Right lobe of liver (tissue), 6 donors: ENCODE results near the gene RABEP2. TPM values are rescaled to one million over a fixed set of nuclear protein-coding genes. Genes with fewer than 3 reads are reported as not detected.
"Not testable (repeated sequence)": the region's sequence is repeated elsewhere in the genome, so short reads cannot be mapped to it uniquely, and the experiment has no call there.

Source experiments
- ATAC-seq, 4 donors: fragments of 200-7000 bp; cut with Tn5 transposase; one replicate each; pipeline ENCODE4 v1.9.1; 2020; ENCODE audit warnings: mild to moderate bottlenecking in 4 of 4, moderate library complexity in 4 of 4
- DNase-seq, 3 donors: peaks; one replicate each; pipeline ENCODE4 v3.0.0-alpha.2; 2020
- H3K27ac ChIP-seq, 3 donors: fragments of 200-600 bp; one replicate each; pipeline ENCODE4 v1.8.0; 2022
- H3K27me3 ChIP-seq, 2 donors: fragments of 200-600 bp; one replicate each; pipeline ENCODE4 v1.8.0; 2022
- H3K36me3 ChIP-seq, 4 donors: fragments of 200-600 bp; sonication (generic) in 1 of 4; one replicate each; pipeline versions ENCODE4 v1.5.1 to v1.8.0; 2017 to 2022; ENCODE audit warnings: control low read depth in 1 of 4
- H3K4me1 ChIP-seq, 4 donors: fragments of 200-600 bp; sonication (generic) in 1 of 4; one replicate each; pipeline versions ENCODE4 v1.5.1 to v1.8.0; 2017 to 2022; ENCODE audit warnings: control low read depth in 1 of 4
- H3K4me3 ChIP-seq, 3 donors: fragments of 200-600 bp; one replicate each; pipeline ENCODE4 v1.8.0; 2022
- H3K9me3 ChIP-seq, 4 donors: fragments of 200-600 bp; sonication (generic) in 1 of 4; one replicate each; pipeline versions ENCODE4 v1.5.1 to v1.8.0; 2017 to 2022; ENCODE audit warnings: control low read depth in 1 of 4
- POLR2A ChIP-seq: fragments of 450-650 bp; IDR thresholded peaks from one replicate; pipeline ENCODE4 v1.6.1; 2017; ENCODE audit warnings: antibody characterized with exemption, mild to moderate bottlenecking
- WGBS: methylation state at CpG from one replicate; pipeline ENCODE4 v1.1.6; 2018; ENCODE audit warnings: low coverage, low lambda C conversion rate; ENCODE audit not compliant: insufficient coverage; ENCODE audit errors: missing lambda C conversion rate; 5-methylcytosine and 5-hydroxymethylcytosine counted together
- intact Hi-C, 2 donors: fragments of 100-400 bp; cut with DNase I; formaldehyde crosslinking; loops; one replicate each; pipeline versions ENCODE4 v1.11.2 to v1.14.1; 2022
- long read RNA-seq: library from polyadenylated mRNA; unstranded; transcript quantifications from one replicate; pipeline ENCODE4 v2.0.0, GENCODE V29; 2019
- total RNA-seq, 6 experiments: library from RNA; depleted of rRNA in 2 of 6; stranded (reverse); fragments of >200 nt in 2 of 6; fragmentation: NEBNext Ultra II Directional in 3 of 6; extraction: Animal tissue kit (Norgen Biotek cat#: 25700) in 3 of 6; gene quantifications; one replicate each; pipeline versions ENCODE4 v1.1.0 to v1.2.4, GENCODE V29; 2016 to 2023
- TF ChIP-seq, protein P1 (sequence below), 4 donors: fragments of 200-600 bp in 3 of 4; fragments of 450-650 bp in 1 of 4; IDR thresholded peaks; one replicate each; pipeline versions ENCODE4 v1.5.1 to v1.8.0; 2016 to 2022; ENCODE audit warnings: antibody characterized with exemption in 4 of 4, mild to moderate bottlenecking in 2 of 4
- donor health status: DM: no; HTN: yes; CAD: no.
- donor health status: DM: no; HTN: no; CAD: no.
- donor health status: DM: no; HTN: no; CAD: no.
- donor health status: DM: no; HTN: yes; CAD: no.
- donor health status: DM: no; HTN: yes; CAD: no.

The RABEP2 gene, protein sequence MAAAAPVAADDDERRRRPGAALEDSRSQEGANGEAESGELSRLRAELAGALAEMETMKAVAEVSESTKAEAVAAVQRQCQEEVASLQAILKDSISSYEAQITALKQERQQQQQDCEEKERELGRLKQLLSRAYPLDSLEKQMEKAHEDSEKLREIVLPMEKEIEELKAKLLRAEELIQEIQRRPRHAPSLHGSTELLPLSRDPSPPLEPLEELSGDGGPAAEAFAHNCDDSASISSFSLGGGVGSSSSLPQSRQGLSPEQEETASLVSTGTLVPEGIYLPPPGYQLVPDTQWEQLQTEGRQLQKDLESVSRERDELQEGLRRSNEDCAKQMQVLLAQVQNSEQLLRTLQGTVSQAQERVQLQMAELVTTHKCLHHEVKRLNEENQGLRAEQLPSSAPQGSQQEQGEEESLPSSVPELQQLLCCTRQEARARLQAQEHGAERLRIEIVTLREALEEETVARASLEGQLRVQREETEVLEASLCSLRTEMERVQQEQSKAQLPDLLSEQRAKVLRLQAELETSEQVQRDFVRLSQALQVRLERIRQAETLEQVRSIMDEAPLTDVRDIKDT
- 10 to 100 TPM in 2 of 6 experiments, 1 to 10 TPM in 4; 5.0 to 21.0 (median 9.1) TPM for total RNA-seq
- long read RNA-seq, result 0 reads

DNA sequence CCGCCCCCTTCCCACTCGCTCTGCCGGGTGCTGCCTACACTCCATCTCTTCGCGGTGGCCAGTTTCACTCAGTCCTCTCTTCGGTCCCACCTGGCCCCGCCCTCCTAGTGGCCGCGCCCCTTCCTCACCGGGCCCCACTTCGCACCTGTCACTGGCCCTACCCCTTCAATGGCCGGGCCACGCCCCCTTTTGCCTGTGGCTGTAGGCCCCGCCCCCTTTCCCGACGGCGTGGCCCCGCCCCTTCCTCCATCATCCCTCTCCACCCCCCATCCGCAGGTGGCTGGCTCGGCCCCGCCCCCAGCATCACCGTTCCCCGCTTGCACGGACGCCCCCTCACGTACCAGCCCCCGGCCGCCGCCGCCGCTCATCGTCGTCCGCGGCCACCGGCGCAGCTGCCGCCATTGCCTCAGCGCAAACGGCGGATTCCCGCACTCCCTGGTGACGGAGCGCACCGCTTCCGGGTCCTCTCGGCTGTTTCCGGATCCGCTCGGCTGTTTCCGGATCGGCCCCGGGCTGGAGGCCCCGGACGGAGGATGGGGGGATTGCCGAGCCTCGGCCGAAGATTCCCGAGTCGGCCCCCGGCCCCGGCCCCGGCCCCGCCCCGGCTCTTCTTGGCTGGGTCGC lies at the start of gene RABEP2:
Gene RABEP2 (minus strand): TSS at position 477 of the 624 bp plus-strand sequence. CDS start 75 bp downstream, at position 402.
- peak; percentile 92 to 93 (median 93) for DNase-seq
- Histone ChIP-seq H3K27ac (peak within 1 kb of the TSS; percentile 79 to 96 (median 93)), H3K27me3 (no peaks in the 10 kb centered on the region), H3K9me3 (no peaks in the 10 kb centered on the region), H3K4me3 (peak within 1 kb of the TSS; percentile 90 to 97 (median 91)), H3K36me3 (no peaks in the 10 kb centered on the region), H3K4me1 (peaks cover 0 to 5% (median 0%) of the 10 kb centered on the region in 4 donors)
- intact Hi-C loops, result no loop called here
- no peak for TF ChIP-seq POLR2A
- TF ChIP-seq, protein P1, sequence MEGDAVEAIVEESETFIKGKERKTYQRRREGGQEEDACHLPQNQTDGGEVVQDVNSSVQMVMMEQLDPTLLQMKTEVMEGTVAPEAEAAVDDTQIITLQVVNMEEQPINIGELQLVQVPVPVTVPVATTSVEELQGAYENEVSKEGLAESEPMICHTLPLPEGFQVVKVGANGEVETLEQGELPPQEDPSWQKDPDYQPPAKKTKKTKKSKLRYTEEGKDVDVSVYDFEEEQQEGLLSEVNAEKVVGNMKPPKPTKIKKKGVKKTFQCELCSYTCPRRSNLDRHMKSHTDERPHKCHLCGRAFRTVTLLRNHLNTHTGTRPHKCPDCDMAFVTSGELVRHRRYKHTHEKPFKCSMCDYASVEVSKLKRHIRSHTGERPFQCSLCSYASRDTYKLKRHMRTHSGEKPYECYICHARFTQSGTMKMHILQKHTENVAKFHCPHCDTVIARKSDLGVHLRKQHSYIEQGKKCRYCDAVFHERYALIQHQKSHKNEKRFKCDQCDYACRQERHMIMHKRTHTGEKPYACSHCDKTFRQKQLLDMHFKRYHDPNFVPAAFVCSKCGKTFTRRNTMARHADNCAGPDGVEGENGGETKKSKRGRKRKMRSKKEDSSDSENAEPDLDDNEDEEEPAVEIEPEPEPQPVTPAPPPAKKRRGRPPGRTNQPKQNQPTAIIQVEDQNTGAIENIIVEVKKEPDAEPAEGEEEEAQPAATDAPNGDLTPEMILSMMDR (IDR thresholded peaks at IDR 0.05), result no peak
- under 1% methylated on average over 36 of the region's 66 CpGs for WGBS
- peak; percentile 91 to 95 (median 94) for ATAC-seq

DNA sequence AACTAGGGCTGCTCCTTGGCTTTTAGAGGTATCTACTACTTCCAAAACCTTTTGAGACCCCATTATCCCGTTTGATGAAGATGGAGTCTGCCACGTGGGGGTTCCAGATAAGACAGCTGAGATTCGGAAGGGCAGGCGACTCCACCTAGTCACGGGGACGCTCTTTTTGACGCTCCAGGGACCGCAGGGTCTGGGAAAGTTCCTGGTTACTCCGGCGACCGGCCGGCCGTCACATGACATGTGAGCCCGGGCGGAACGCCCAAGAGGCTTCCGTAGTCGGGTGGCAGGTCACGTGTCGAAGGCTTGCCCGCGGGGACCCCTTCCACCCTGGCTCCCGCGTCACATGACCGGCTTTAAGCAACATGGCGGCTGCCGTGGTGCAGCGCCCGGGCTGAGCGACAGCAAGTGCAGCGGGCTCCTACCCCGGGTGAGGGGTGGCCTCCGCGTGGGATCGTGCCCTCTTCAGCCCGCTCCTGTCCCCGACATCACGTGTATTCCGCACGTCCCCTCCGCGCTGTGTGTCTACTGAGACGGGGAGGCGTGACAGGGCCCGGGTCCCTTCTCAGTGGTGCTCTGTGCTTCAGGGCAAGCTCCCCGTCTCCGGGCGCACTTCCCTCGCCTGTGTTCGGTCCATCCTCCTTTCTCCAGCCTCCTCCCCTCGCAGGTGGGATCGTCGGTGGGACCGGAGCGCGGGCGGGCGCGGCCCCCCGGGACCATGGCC lies 49.6 kb upstream of the RABEP2 start, which contains the start of gene SPNS1:
Gene SPNS1 (plus strand): TSS at position 342 of the 721 bp plus-strand sequence. CDS start 374 bp downstream, at position 716.
- ATAC-seq (peak; percentile 90 to 95 (median 94)), DNase-seq (peak; percentile 97 to 99 (median 98))
- no peaks in the 10 kb centered on the region for H3K9me3 ChIP-seq
- peaks cover 0 to 6% (median 0%) of the 10 kb centered on the region in 4 donors for H3K36me3 ChIP-seq
- intact Hi-C loops, result no loop called here
- H3K4me3 ChIP-seq, result peak within 1 kb of the TSS; percentile 66 to 96 (median 93)
- H3K27me3 ChIP-seq, result no peaks in the 10 kb centered on the region
- peaks cover 0 to 13% (median 3%) of the 10 kb centered on the region in 4 donors for H3K4me1 ChIP-seq
- TF ChIP-seq POLR2A, result peak; percentile 31
- TF ChIP-seq, protein P1 (IDR thresholded peaks at IDR 0.05), result no peak
- H3K27ac ChIP-seq, result peak within 1 kb of the TSS; percentile 37 to 67 (median 57)
- WGBS, result 0% methylated on average over 4 of the region's 60 CpGs

DNA sequence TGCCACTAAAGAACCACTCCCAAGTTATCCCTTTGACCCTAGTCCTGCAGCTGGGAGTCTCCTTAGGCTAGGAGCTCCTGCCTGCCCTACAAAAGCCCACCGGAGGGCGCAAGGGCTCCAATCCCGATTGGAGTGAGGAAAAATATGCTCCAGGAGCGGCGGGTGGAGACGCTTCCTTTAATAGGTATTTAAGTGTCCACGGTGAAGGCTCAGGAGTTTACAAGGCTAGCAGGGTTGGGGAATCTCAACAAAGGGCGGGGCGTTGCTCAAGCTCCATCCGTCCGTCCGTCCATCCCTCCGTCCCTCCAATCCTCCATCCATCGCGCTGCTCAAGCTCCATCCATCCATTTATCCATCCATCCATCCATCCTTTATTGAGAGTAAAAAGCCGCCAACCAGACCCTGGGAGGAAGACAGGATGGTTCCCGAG lies 49.0 kb upstream of the RABEP2 start:
- Histone ChIP-seq H3K4me1 (peaks cover 0 to 13% (median 3%) of the 10 kb centered on the region in 4 donors), H3K27ac (peak overlapping the region; percentile 32 to 67 (median 57)), H3K36me3 (peaks cover 0 to 1% (median 0%) of the 10 kb centered on the region in 4 donors), H3K27me3 (no peaks in the 10 kb centered on the region), H3K9me3 (no peaks in the 10 kb centered on the region), H3K4me3 (peak overlapping the region; percentile 66 to 96 (median 93))
- TF ChIP-seq POLR2A, result no peak
- TF ChIP-seq, protein P1 (IDR thresholded peaks at IDR 0.05), result peak; percentile 38 to 63 (median 54)
- DNase-seq (peak in 1 of 3 donors; percentile 57), ATAC-seq (peak; percentile 54 to 68 (median 62))
- WGBS, result 3% methylated on average over 14 of the region's 17 CpGs
- intact Hi-C loops, result no loop called here

DNA sequence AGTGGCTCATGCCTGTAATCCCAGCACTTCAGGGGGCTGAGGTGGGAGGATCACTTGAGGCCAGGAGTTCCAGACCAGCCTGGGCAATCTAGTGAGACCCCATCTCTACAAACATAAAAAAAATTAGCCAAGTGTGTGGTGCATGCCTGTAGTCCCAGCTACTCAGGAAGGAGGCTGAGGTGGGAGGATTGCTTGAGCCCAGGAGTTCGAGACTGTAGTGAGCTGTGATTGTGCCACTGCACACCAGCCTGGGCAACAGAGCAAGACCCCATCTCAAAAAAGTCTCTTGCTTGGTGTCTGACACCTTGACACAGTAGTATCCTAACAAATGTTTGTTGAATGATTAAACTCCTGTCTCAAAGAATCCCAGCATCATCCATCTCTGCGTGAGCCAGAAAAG lies 44.7 kb upstream of the RABEP2 start:
- H3K9me3 ChIP-seq, H3K27me3 ChIP-seq, DNase-seq, H3K36me3 ChIP-seq, intact Hi-C loops, H3K4me1 ChIP-seq, ATAC-seq, H3K27ac ChIP-seq, H3K4me3 ChIP-seq: not testable (repeated sequence)
- 91% methylated on average over 1 of the region's 2 CpGs for WGBS
